Loucy (cell line): ENCODE results near the gene CANT1.

ENCODE experiments used
- H2AFZ ChIP-seq: fragments of 200-600 bp; sonication (generic); 2 replicates; pipeline ENCODE4 v1.6.0; 2016; ENCODE audit warnings: antibody characterized with exemption, mild to moderate bottlenecking, low read length, moderate library complexity
- H3F3A ChIP-seq: fragments of 200-600 bp; 2 replicates; pipeline ENCODE4 v1.6.0; 2016; ENCODE audit warnings: antibody characterized with exemption, low read depth, mild to moderate bottlenecking
- H3K27me3 ChIP-seq: fragments of 200-600 bp; sonication (generic); 2 replicates; pipeline ENCODE4 v1.6.1; 2014; ENCODE audit warnings: low read length, mild to moderate bottlenecking; ENCODE audit not compliant: insufficient read depth, poor library complexity, severe bottlenecking
- H3K36me3 ChIP-seq: fragments of 200-600 bp; sonication (generic); 2 replicates; pipeline ENCODE4 v1.6.1; 2016; ENCODE audit warnings: low read length; ENCODE audit not compliant: insufficient read depth
- H3K4me1 ChIP-seq: fragments of 200-600 bp; sonication (generic); 2 replicates; pipeline ENCODE4 v1.5.1; 2014; ENCODE audit warnings: low read length, mild to moderate bottlenecking; ENCODE audit not compliant: insufficient read depth, poor library complexity, severe bottlenecking
- H3K4me2 ChIP-seq: fragments of 200-600 bp; sonication (generic); 2 replicates; pipeline ENCODE4 v1.6.0; 2014; ENCODE audit warnings: antibody characterized with exemption, low read length, low read depth, mild to moderate bottlenecking; ENCODE audit not compliant: poor library complexity, severe bottlenecking
- H3K4me3 ChIP-seq: fragments of 200-600 bp; sonication (generic); 2 replicates; pipeline ENCODE4 v1.5.1; 2014; ENCODE audit warnings: low read length, mild to moderate bottlenecking, mixed read lengths; ENCODE audit not compliant: poor library complexity, severe bottlenecking
- H3K79me2 ChIP-seq: fragments of 200-600 bp; sonication (generic); 2 replicates; pipeline ENCODE4 v1.6.1; 2014; ENCODE audit warnings: low read length; ENCODE audit not compliant: insufficient read depth
- H3K9ac ChIP-seq: fragments of 200-600 bp; sonication (generic); 2 replicates; pipeline ENCODE4 v1.6.0; 2014; ENCODE audit warnings: mild to moderate bottlenecking, low read depth, low read length, moderate library complexity; ENCODE audit not compliant: poor library complexity, severe bottlenecking
- H3K9me2 ChIP-seq: fragments of 200-600 bp; sonication (generic); replicated peaks from 2 replicates; pipeline ENCODE4 v1.6.1; 2016; ENCODE audit warnings: low read depth, low read length, mixed read lengths
- H3K9me3 ChIP-seq: fragments of 200-600 bp; sonication (generic); 2 replicates; pipeline ENCODE4 v1.6.1; 2014; ENCODE audit warnings: mild to moderate bottlenecking, antibody characterized with exemption, low read length, low read depth; ENCODE audit not compliant: insufficient read depth
- H4K20me1 ChIP-seq: fragments of 200-600 bp; sonication (generic); 2 replicates; pipeline ENCODE4 v1.6.0; 2014; ENCODE audit warnings: antibody characterized with exemption, low read length, mild to moderate bottlenecking; ENCODE audit not compliant: insufficient read depth, poor library complexity, severe bottlenecking
- EZH2phosphoT487 ChIP-seq: fragments of 200-600 bp; IDR thresholded peaks from 2 replicates; pipeline ENCODE4 v1.6.1; 2018; ENCODE audit warnings: antibody characterized with exemption, mild to moderate bottlenecking, moderate library complexity, borderline replicate concordance
- TF ChIP-seq, protein P1 (sequence below): fragments of 200-600 bp; sonication (generic); conservative IDR thresholded peaks from 2 replicates; pipeline ENCODE4 v1.5.1; 2014; ENCODE audit warnings: mild to moderate bottlenecking, antibody characterized with exemption, low read length

Gene CANT1

DNA sequence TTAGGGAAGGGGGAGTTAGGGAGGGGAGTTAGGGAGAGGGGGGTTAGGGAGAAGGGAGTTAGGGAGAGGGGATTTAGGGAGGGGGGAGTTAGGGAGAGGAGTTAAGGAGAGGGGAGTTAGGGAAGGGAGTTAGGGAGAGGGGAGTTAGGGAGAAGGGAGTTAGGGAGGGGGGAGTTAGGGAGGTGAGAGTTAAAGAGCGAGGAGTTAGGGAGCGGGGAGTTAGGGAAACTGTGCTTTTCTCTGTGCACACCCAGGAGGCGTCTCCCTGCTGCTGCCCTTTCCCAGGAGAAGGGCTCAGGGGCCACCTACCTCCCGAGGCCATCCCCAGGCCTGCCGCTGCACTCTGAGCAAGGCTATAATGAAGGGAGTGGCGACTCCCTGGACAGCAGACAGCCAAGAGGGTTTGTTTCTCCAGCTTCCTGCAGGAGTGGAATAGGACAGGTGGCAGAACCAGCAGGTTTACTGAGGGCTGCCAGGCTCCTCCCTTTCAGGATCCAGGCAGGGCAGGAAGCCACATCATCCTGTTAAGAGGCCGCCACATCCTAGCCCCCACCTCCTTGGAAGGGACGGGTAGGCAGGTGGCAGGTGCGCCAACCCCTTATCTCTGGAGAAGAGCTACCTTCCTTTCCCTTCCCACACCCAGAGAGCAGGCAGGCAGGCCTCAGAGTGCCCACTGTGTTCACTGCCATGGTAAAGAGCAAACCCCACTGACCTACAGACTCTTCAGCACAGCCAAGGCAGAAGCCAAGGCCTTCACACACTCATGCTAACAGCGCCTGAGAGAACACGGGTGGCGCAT lies 4.3 kb downstream of the CANT1 start:
- Histone ChIP-seq H2AFZ (no peak overlapping the region), H3F3A (no peaks in the 10 kb centered on the region), H3K27me3 (no peaks in the 10 kb centered on the region), H4K20me1 (peaks cover 64% of the 10 kb centered on the region), H3K4me3 (peak overlapping the region; percentile 95), H3K4me2 (peak overlapping the region; percentile 97), H3K79me2 (peaks cover 84% of the 10 kb centered on the region), H3K9me2 (no peaks in the 10 kb centered on the region), H3K4me1 (peaks cover 48% of the 10 kb centered on the region), H3K36me3 (no peaks in the 10 kb centered on the region), H3K9me3 (no peaks in the 10 kb centered on the region), H3K9ac (peak overlapping the region; percentile 58)
- TF ChIP-seq EZH2phosphoT487: no peak
- TF ChIP-seq, protein P1, sequence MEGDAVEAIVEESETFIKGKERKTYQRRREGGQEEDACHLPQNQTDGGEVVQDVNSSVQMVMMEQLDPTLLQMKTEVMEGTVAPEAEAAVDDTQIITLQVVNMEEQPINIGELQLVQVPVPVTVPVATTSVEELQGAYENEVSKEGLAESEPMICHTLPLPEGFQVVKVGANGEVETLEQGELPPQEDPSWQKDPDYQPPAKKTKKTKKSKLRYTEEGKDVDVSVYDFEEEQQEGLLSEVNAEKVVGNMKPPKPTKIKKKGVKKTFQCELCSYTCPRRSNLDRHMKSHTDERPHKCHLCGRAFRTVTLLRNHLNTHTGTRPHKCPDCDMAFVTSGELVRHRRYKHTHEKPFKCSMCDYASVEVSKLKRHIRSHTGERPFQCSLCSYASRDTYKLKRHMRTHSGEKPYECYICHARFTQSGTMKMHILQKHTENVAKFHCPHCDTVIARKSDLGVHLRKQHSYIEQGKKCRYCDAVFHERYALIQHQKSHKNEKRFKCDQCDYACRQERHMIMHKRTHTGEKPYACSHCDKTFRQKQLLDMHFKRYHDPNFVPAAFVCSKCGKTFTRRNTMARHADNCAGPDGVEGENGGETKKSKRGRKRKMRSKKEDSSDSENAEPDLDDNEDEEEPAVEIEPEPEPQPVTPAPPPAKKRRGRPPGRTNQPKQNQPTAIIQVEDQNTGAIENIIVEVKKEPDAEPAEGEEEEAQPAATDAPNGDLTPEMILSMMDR: no peak

DNA sequence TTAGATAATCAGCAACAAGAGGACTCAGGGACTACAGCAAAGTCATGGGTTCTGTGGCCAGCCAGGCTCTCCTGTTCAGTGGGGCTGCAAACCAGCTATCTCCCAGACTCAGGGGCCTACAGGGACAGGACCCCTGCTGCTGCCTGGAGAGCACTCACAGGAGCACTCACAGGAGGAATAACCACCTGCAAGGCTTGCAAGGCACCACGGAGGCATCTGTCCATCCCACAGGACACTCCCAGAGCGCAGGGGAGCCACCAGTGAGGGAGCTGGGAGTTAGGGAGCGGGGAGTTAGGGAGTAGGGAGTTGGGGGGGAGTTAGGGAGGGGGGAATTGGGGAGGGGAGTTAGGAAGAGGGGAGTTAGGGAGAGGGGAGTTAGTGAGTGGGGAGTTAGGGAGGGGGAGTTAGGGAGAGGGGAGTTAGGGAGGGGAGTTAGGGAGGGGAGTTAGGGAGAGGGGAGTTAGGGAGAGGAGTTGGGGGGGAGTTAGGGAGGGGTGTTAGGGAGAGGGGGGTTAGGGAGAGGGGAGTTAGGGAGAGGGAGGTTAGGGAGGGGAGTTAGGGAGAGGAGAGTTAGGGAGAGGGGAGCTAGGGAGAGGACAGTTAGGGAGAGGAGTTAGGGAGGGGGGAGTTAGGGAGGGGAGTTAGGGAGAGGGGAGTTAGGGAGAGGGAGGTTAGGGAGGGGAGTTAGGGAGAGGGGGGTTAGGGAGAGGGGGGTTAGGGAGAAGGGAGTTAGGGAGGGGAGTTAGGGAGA lies 5.7 kb downstream of the CANT1 start:
- H3F3A ChIP-seq: no peaks in the 10 kb centered on the region
- no peaks in the 10 kb centered on the region for H3K9me3 ChIP-seq
- peak overlapping the region; percentile 32 for H3K4me2 ChIP-seq
- H3K9me2 ChIP-seq: no peaks in the 10 kb centered on the region
- peaks cover 44% of the 10 kb centered on the region for H3K4me1 ChIP-seq
- no peak overlapping the region for H2AFZ ChIP-seq
- H3K79me2 ChIP-seq: peaks cover 88% of the 10 kb centered on the region
- TF ChIP-seq, protein P1: no peak
- no peak for TF ChIP-seq EZH2phosphoT487
- no peak overlapping the region for H3K9ac ChIP-seq
- no peaks in the 10 kb centered on the region for H3K27me3 ChIP-seq
- peaks cover 63% of the 10 kb centered on the region for H4K20me1 ChIP-seq
- H3K36me3 ChIP-seq: peaks cover 3% of the 10 kb centered on the region; the same call in 1 of the 2 replicates
- H3K4me3 ChIP-seq: no peak overlapping the region

DNA sequence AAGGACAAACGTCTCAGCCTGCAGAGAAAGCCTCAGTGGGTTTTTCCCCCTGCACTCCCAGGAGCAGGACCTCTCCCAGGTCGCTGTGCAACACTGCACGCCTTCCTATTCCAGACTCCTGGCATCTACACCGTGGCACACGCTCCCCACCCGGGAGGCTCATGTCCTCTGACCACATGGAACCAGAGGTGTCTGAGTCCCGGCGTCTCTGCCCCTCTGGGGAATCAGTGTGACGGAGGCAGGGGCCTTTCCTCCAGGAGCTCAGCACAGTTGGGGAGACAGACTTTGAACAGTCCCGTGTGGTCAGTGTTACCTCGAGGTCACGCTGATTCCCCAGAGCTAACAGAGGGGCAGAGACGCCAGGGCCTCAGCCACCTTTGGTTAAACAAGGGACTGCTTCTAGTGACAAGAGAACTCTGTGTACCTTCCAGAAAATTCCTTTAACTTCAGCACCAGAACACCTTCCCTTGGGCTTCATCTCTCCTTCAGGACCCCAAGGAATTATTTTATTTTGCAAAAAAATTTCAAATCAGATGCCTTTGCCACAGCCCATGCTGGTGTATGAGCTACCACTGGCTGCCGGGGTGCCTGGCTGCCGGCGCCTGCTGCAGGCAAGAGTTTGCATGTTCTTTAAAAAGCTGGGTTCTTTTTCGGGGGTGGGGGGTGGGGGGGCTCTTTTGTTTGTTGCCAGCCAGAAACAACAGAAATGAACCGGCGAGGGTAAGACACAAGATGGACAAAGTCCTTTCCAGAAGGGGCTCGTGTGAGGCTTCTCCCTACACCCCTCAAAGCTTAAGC lies 6.6 kb downstream of the CANT1 start:
- TF ChIP-seq EZH2phosphoT487: no peak
- TF ChIP-seq, protein P1: no peak
- Histone ChIP-seq H4K20me1 (peaks cover 54% of the 10 kb centered on the region), H3K9me3 (no peaks in the 10 kb centered on the region), H3K4me1 (peaks cover 35% of the 10 kb centered on the region), H3K79me2 (peaks cover 84% of the 10 kb centered on the region), H3F3A (no peaks in the 10 kb centered on the region), H2AFZ (no peak overlapping the region), H3K9ac (no peak overlapping the region), H3K27me3 (no peaks in the 10 kb centered on the region), H3K9me2 (no peaks in the 10 kb centered on the region), H3K4me2 (peak overlapping the region; percentile 32), H3K36me3 (peaks cover 11% of the 10 kb centered on the region; the same call in 1 of the 2 replicates), H3K4me3 (no peak overlapping the region)
